Jurkat, Clone E6-1 (cell line): ENCODE data around the gene FXR2.

ENCODE experiments used
- DNase-seq: peaks from one replicate; pipeline ENCODE4 v3.0.0-alpha.2; 2011; ENCODE audit warnings: low read depth, low spot score
- H3K4me3 ChIP-seq: 2 replicates; pipeline ENCODE4 v1.5.1; 2011; ENCODE audit warnings: mild to moderate bottlenecking, low read length, control low read depth, moderate library complexity

Gene FXR2

GRCh38 chr17:7591596-7591995 lies 23.1 kb downstream of the FXR2 start:
- no peak overlapping the region for H3K4me3 ChIP-seq
- no peak for DNase-seq

- no peak overlapping the region for H3K4me3 ChIP-seq
- DNase-seq, result no peak
Measured at GRCh38 chr17:7590743-7591142, 24.0 kb downstream of the FXR2 start.

- no peak for DNase-seq
- H3K4me3 ChIP-seq, result no peak within 1 kb of the TSS
Measured at GRCh38 chr17:7589891-7590691, 24.6 kb downstream of the FXR2 start, which contains the start of gene SOX15. Gene SOX15 (minus strand): TSS chr17:7590094. CDS start chr17:7589676, 418 bp downstream.

- no peak for DNase-seq
- no peak overlapping the region for H3K4me3 ChIP-seq
Measured at GRCh38 chr17:7589204-7589868, 25.4 kb downstream of the FXR2 start.

GRCh38 chr17:7588553-7589203 lies 26.0 kb downstream of the FXR2 start:
- no peak overlapping the region for H3K4me3 ChIP-seq
- DNase-seq, result no peak

GRCh38 chr17:7587420-7588151 lies 27.1 kb downstream of the FXR2 start:
- DNase-seq, result no peak
- H3K4me3 ChIP-seq, result no peak overlapping the region

- no peak overlapping the region for H3K4me3 ChIP-seq
- no peak for DNase-seq
Measured at GRCh38 chr17:7586673-7587419, 27.9 kb downstream of the FXR2 start.

GRCh38 chr17:7583253-7584109 lies 31.2 kb downstream of the FXR2 start, which contains the start of gene MPDU1:
Gene MPDU1 (plus strand): TSS chr17:7583852. CDS start chr17:7583863, 11 bp downstream.
- DNase-seq, result peak; percentile 94
- peak within 1 kb of the TSS; percentile 69 for H3K4me3 ChIP-seq

GRCh38 chr17:7582396-7583252 lies 32.1 kb downstream of the FXR2 start:
- H3K4me3 ChIP-seq, result peak overlapping the region; percentile 69
- no peak for DNase-seq

GRCh38 chr17:7580604-7581575 lies 33.8 kb downstream of the FXR2 start:
- no peak overlapping the region for H3K4me3 ChIP-seq
- no peak for DNase-seq

- no peak overlapping the region for H3K4me3 ChIP-seq
- no peak for DNase-seq
Measured at GRCh38 chr17:7579834-7580603, 34.7 kb downstream of the FXR2 start.

GRCh38 chr17:7579001-7579833 lies 35.5 kb downstream of the FXR2 start, which contains the start of gene CD68:
Gene CD68 (plus strand): TSS chr17:7579638. CDS start chr17:7579678, 40 bp downstream.
- no peak within 1 kb of the TSS for H3K4me3 ChIP-seq
- peak; percentile 65 for DNase-seq

- DNase-seq, result no peak
- H3K4me3 ChIP-seq, result no peak overlapping the region
Measured at GRCh38 chr17:7577327-7578199, 37.1 kb downstream of the FXR2 start.
